Thymus (tissue), 14 donors: ENCODE results near the gene TMEM243. TPM values are rescaled to one million over a fixed set of nuclear protein-coding genes. Genes with fewer than 3 reads are reported as not detected.
A peak's percentile ranks its signal among the peaks of the same experiment; 100 is the strongest.
"Not testable (repeated sequence)": the region's sequence is repeated elsewhere in the genome, so short reads cannot be mapped to it uniquely, and the experiment has no call there.

Experiments used
- DNase-seq, 9 donors: peaks; one replicate each; pipeline ENCODE4 v3.0.0-alpha.2; 2013; ENCODE audit warnings: low spot score in 9 of 9, low read depth in 6 of 9, missing footprints in 1 of 9
- H3K27ac ChIP-seq, 2 donors: one replicate each; pipeline ENCODE4 v1.5.1; 2013; ENCODE audit warnings: control low read depth in 1 of 2, low read depth in 1 of 2, low read length in 1 of 2, mild to moderate bottlenecking in 1 of 2, moderate library complexity in 1 of 2
- H3K27me3 ChIP-seq, 2 donors: one replicate each; pipeline ENCODE4 v1.5.1; 2013; ENCODE audit warnings: low read length in 1 of 2; ENCODE audit not compliant: control insufficient read depth in 2 of 2, insufficient read depth in 1 of 2
- H3K36me3 ChIP-seq, 2 donors: one replicate each; pipeline ENCODE4 v1.5.1; 2013; ENCODE audit warnings: low read length in 1 of 2, mild to moderate bottlenecking in 1 of 2, moderate library complexity in 1 of 2; ENCODE audit not compliant: control insufficient read depth in 2 of 2, insufficient read depth in 2 of 2
- H3K4me1 ChIP-seq, 2 donors: one replicate each; pipeline ENCODE4 v1.5.1; 2013; ENCODE audit warnings: low read length in 2 of 2; ENCODE audit not compliant: control insufficient read depth in 2 of 2, insufficient read depth in 2 of 2
- H3K4me3 ChIP-seq, 2 donors: one replicate each; pipeline ENCODE4 v1.5.1; 2013; ENCODE audit warnings: low read length in 2 of 2, control low read depth in 1 of 2, mild to moderate bottlenecking in 1 of 2
- H3K9me3 ChIP-seq, 2 donors: one replicate each; pipeline ENCODE4 v1.5.1; 2013; ENCODE audit warnings: low read length in 1 of 2, mild to moderate bottlenecking in 1 of 2; ENCODE audit not compliant: control insufficient read depth in 2 of 2, insufficient read depth in 1 of 2
- WGBS: extraction: QIAGEN DNeasy Blood & Tissue Kit; methylation state at CpG from one replicate; pipeline ENCODE4 v1.1.7; 2013; 5-methylcytosine and 5-hydroxymethylcytosine counted together
- long read RNA-seq, 10 donors: transcript quantifications; one replicate each; lab custom pipeline, GENCODE V29; 2026
- polyA plus RNA-seq: library from polyadenylated mRNA; stranded (reverse); fragments of 200-250 nt; gene quantifications from one replicate; pipeline ENCODE4 v1.2.3, GENCODE V29; 2013
- total RNA-seq: library from RNA; stranded (reverse); fragments of 120-200 nt; gene quantifications from one replicate; pipeline ENCODE4 v1.2.4, GENCODE V29; 2013
- donor health status: healthy.

Gene TMEM243
- total RNA-seq (52.7 TPM), polyA plus RNA-seq (89.2 TPM)
- long read RNA-seq, donor 1, partial matches to known transcripts = 0 of 3 reads
- long read RNA-seq, donor 1, other reads (novel, unspliced or antisense) = 0 of 3 reads
- long read RNA-seq, donor 2 = 0 reads
- long read RNA-seq, donor 3, transcript TMEM243-203 (5 exons, 1,273 nt) = minor isoform, 8 of 33 reads
- long read RNA-seq, donor 3, transcript TMEM243-201 (4 exons, 1,063 nt) = major isoform, 21 of 33 reads
- long read RNA-seq, donor 3, partial matches to known transcripts = 0 of 33 reads
- long read RNA-seq, donor 3, other reads (novel, unspliced or antisense) = 0 of 33 reads
- long read RNA-seq, donor 4, transcript TMEM243-201 (4 exons, 1,063 nt) = major isoform, 10 of 14 reads
- long read RNA-seq, donor 4, partial matches to known transcripts = 0 of 14 reads
- long read RNA-seq, donor 4, other reads (novel, unspliced or antisense) = 0 of 14 reads
- long read RNA-seq, donor 5, transcript TMEM243-201 (4 exons, 1,063 nt) = major isoform, 28 of 37 reads
- long read RNA-seq, donor 5, transcript TMEM243-203 (5 exons, 1,273 nt) = minor isoform, 9 of 37 reads
- long read RNA-seq, donor 5, partial matches to known transcripts = 0 of 37 reads
- long read RNA-seq, donor 5, other reads (novel, unspliced or antisense) = 0 of 37 reads
- long read RNA-seq, donor 6, transcript TMEM243-201 (4 exons, 1,063 nt) = major isoform, 9 of 16 reads
- long read RNA-seq, donor 6, partial matches to known transcripts = 0 of 16 reads
- long read RNA-seq, donor 6, other reads (novel, unspliced or antisense) = 0 of 16 reads
- long read RNA-seq, donor 7, transcript TMEM243-201 (4 exons, 1,063 nt) = major isoform, 10 of 20 reads
- long read RNA-seq, donor 7, transcript TMEM243-203 (5 exons, 1,273 nt) = minor isoform, 8 of 20 reads
- long read RNA-seq, donor 7, partial matches to known transcripts = 0 of 20 reads
- long read RNA-seq, donor 7, other reads (novel, unspliced or antisense) = 0 of 20 reads
- long read RNA-seq, donor 8, partial matches to known transcripts = 0 of 8 reads
- long read RNA-seq, donor 8, other reads (novel, unspliced or antisense) = 0 of 8 reads
- long read RNA-seq, donor 9, transcript TMEM243-201 (4 exons, 1,063 nt) = major isoform, 10 of 13 reads
- long read RNA-seq, donor 9, partial matches to known transcripts = 0 of 13 reads
- long read RNA-seq, donor 9, other reads (novel, unspliced or antisense) = 0 of 13 reads
- long read RNA-seq, donor 10, transcript TMEM243-201 (4 exons, 1,063 nt) = minor isoform, 6 of 15 reads
- long read RNA-seq, donor 10, transcript TMEM243-203 (5 exons, 1,273 nt) = major isoform, 8 of 15 reads
- long read RNA-seq, donor 10, partial matches to known transcripts = 0 of 15 reads
- long read RNA-seq, donor 10, other reads (novel, unspliced or antisense) = 0 of 15 reads

- Histone ChIP-seq H3K9me3 (peaks cover 0 to 2% of the 10 kb centered on the region in 2 donors), H3K36me3 (no peaks in the 10 kb centered on the region), H3K4me1 (peaks cover 19 to 45% of the 10 kb centered on the region in 2 donors), H3K4me3 (peak within 1 kb of the TSS; percentile 80 to 94), H3K27ac (peak within 1 kb of the TSS; percentile 77 to 94), H3K27me3 (peaks cover 12 to 39% of the 10 kb centered on the region in 2 donors)
- under 1% methylated on average over 41 of the region's 41 CpGs for WGBS
- peak in 8 of 9 donors; percentile 52 to 90 (median 70) for DNase-seq
Measured at GRCh38 chr7:87219545-87220025, at the start of gene TMEM243. Gene TMEM243, minus strand, starts transcription at chr7:87219732. Its CDS starts 229 bp downstream, at chr7:87219503.

- Histone ChIP-seq H3K9me3 (peaks cover 0 to 6% of the 10 kb centered on the region in 2 donors), H3K36me3 (no peaks in the 10 kb centered on the region), H3K4me1 (no peaks in the 10 kb centered on the region), H3K4me3 (no peak overlapping the region), H3K27me3 (no peaks in the 10 kb centered on the region), H3K27ac (no peak overlapping the region)
- no peak for DNase-seq
- 91% methylated on average over 3 of the region's 3 CpGs for WGBS
Measured at GRCh38 chr7:87267239-87267900, 47.8 kb upstream of the TMEM243 start.

GRCh38 chr7:87263537-87263936 lies 44.0 kb upstream of the TMEM243 start:
- DNase-seq = no peak
- Histone ChIP-seq H3K27me3 (no peaks in the 10 kb centered on the region), H3K27ac (no peak overlapping the region), H3K4me1 (no peaks in the 10 kb centered on the region), H3K36me3 (no peaks in the 10 kb centered on the region), H3K4me3 (no peak overlapping the region), H3K9me3 (peaks cover 0 to 6% of the 10 kb centered on the region in 2 donors)
- 96% methylated on average over 8 of the region's 8 CpGs for WGBS

GRCh38 chr7:87253589-87254087 lies 34.1 kb upstream of the TMEM243 start:
- Histone ChIP-seq H3K4me3 (no peak overlapping the region), H3K9me3 (no peaks in the 10 kb centered on the region), H3K4me1 (no peaks in the 10 kb centered on the region), H3K27ac (no peak overlapping the region), H3K36me3 (no peaks in the 10 kb centered on the region), H3K27me3 (no peaks in the 10 kb centered on the region)
- 94% methylated on average over 3 of the region's 3 CpGs for WGBS
- DNase-seq = no peak

- not testable (repeated sequence) for H3K36me3 ChIP-seq, DNase-seq, H3K9me3 ChIP-seq, H3K27ac ChIP-seq, H3K4me3 ChIP-seq, H3K4me1 ChIP-seq, H3K27me3 ChIP-seq
- WGBS = 92% methylated on average over 5 of the region's 5 CpGs
Measured at GRCh38 chr7:87245671-87246070, 26.1 kb upstream of the TMEM243 start.

- H3K27ac ChIP-seq, DNase-seq, H3K9me3 ChIP-seq, H3K4me1 ChIP-seq, H3K4me3 ChIP-seq, H3K27me3 ChIP-seq, H3K36me3 ChIP-seq: not testable (repeated sequence)
- 91% methylated on average over 11 of the region's 11 CpGs for WGBS
Measured at GRCh38 chr7:87238464-87239051, 19.0 kb upstream of the TMEM243 start.

GRCh38 chr7:87234949-87235348 lies 15.4 kb upstream of the TMEM243 start:
- H3K36me3 ChIP-seq = no peaks in the 10 kb centered on the region
- no peaks in the 10 kb centered on the region for H3K27me3 ChIP-seq
- no peak overlapping the region for H3K4me3 ChIP-seq
- no peaks in the 10 kb centered on the region for H3K9me3 ChIP-seq
- no peak overlapping the region for H3K27ac ChIP-seq
- H3K4me1 ChIP-seq = no peaks in the 10 kb centered on the region
- no peak for DNase-seq

- no peak for DNase-seq
- H3K4me3 ChIP-seq = no peak overlapping the region
- H3K4me1 ChIP-seq = no peaks in the 10 kb centered on the region
- no peaks in the 10 kb centered on the region for H3K27me3 ChIP-seq
- no peaks in the 10 kb centered on the region for H3K9me3 ChIP-seq
- no peak overlapping the region for H3K27ac ChIP-seq
- H3K36me3 ChIP-seq = no peaks in the 10 kb centered on the region
Measured at GRCh38 chr7:87231711-87232110, 12.2 kb upstream of the TMEM243 start.
